ENCODE measurements around the gene FOXF1.

FOXF1 gene

DNA sequence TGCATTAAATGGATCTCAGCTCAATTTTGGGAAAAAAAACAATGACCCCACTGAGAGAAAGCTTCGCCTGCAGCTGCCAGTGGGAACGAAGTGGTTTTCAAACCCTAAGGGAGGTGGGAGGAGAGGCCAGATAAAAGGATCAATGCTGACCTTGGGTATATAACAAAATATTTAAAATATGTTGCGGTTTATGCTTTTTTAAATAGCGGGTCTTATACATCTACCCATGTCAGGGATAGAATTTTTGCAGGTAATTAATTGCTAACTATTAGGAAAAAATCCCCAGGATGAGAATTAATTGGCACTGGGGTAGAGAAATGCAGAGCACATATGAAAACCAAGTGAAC lies 10.9 kb upstream of the FOXF1 start:
- H3K9me3 ChIP-seq (ENCODE audit: insufficient read depth, low read depth, low read length) = no peaks in the 10 kb centered on the region
- peaks cover 18% of the 10 kb centered on the region for H3K4me1 ChIP-seq (ENCODE audit: insufficient read depth, low read length)
- H3K36me3 ChIP-seq (ENCODE audit: insufficient read depth, low read length) = no peaks in the 10 kb centered on the region
- 5% methylated on average over 2 of the region's 4 CpGs for WGBS
- no peak overlapping the region for H3K9ac ChIP-seq (ENCODE audit: low read depth, low read length)
- no peak overlapping the region for H3K4me3 ChIP-seq (ENCODE audit: low read length)
- no peak overlapping the region for H3K27ac ChIP-seq (ENCODE audit: low read depth, low read length)
- peaks cover 99% of the 10 kb centered on the region for H3K27me3 ChIP-seq (ENCODE audit: insufficient read depth, low read length)

DNA sequence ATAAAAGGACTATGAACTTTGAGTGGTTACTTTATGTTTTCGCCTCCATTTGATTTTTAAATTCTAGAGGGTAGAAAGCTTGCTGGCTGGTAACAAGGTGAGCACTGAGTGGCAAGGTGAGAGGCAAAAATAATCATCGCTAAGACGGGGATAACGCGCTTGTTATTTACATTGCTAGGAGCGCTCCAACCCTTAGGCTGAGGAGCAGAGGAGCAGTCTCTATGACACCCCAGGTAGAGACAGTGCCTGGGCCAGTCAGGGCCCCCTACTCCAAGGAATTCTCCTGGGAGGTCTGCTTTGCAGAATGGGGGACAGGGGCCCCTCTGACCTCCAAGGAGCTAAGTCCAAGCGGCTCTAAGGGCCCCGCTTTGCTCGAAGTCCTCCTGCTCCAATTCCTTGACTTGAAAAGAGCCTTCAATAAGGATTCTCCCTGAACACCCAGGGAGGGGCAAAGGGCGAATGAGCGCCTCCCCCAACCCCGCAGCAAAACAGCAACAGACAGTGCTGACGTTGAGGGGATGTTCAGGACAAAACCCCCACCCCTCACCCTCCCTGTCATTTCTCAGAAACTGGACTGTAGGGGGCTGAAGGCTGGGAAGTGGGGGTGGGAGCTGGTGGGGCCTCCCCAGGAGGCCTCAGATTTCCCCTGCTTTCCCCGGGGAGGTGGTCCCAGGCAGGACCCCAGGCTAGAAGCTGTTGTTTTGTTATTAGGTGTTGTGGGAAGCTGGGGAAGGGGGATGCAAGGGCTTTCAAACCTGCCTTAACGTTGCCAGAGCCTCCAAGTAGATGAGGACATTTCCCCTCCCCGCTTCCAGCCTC lies 10.2 kb upstream of the FOXF1 start:
- Histone ChIP-seq H3K4me1 (ENCODE audit: insufficient read depth, low read length) (peaks cover 18% of the 10 kb centered on the region), H3K27ac (ENCODE audit: low read depth, low read length) (no peak overlapping the region), H3K9ac (ENCODE audit: low read depth, low read length) (no peak overlapping the region), H3K9me3 (ENCODE audit: insufficient read depth, low read depth, low read length) (no peaks in the 10 kb centered on the region), H3K4me3 (ENCODE audit: low read length) (no peak overlapping the region), H3K27me3 (ENCODE audit: insufficient read depth, low read length) (peaks cover 99% of the 10 kb centered on the region), H3K36me3 (ENCODE audit: insufficient read depth, low read length) (no peaks in the 10 kb centered on the region)
- 4% methylated on average over 16 of the region's 16 CpGs for WGBS

DNA sequence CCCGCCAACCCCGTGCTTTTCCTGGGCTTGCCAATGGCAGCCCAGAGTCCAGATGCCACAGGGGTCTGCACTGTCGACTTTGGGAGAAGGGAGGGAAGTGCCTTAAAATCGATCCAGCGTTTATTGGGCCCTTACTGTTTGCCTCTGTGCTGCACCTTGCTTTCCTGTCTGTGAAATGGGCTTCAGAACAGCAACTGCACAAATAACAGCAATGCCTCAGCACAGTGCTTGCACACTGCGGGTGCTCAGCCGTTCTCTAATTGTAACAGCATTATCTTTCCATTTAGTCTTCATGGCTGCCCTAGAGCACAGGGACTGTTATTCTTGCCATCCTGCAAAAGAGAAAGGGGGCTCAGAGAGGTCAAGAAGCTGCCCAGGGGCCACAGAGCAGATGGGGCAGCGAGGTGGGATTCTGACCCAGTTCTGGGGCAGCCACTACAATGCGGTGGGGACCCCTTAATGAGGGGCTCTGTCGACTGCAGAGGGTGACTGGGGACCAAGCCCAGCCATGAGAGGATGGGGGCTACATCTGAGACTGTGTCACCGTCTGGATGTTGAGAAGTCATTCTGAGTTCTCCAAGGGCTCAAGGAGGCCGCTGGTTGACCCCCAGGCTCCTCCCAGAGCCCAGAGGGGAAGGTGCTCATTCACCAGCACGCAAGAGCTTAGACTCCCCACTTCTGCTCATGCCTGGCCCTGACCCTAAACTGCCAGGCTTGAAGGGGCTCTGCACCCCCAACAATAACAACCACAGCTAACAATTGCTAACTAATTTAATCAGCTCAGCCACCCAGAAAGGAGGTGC lies 9.4 kb upstream of the FOXF1 start:
- WGBS = 6% methylated on average over 13 of the region's 13 CpGs
- peaks cover 22% of the 10 kb centered on the region for H3K4me1 ChIP-seq (ENCODE audit: insufficient read depth, low read length)
- H3K27me3 ChIP-seq (ENCODE audit: insufficient read depth, low read length) = peaks cover 99% of the 10 kb centered on the region
- no peak overlapping the region for H3K27ac ChIP-seq (ENCODE audit: low read depth, low read length)
- H3K36me3 ChIP-seq (ENCODE audit: insufficient read depth, low read length) = no peaks in the 10 kb centered on the region
- H3K9me3 ChIP-seq (ENCODE audit: insufficient read depth, low read depth, low read length) = no peaks in the 10 kb centered on the region
- no peak overlapping the region for H3K4me3 ChIP-seq (ENCODE audit: low read length)
- no peak overlapping the region for H3K9ac ChIP-seq (ENCODE audit: low read depth, low read length)

DNA sequence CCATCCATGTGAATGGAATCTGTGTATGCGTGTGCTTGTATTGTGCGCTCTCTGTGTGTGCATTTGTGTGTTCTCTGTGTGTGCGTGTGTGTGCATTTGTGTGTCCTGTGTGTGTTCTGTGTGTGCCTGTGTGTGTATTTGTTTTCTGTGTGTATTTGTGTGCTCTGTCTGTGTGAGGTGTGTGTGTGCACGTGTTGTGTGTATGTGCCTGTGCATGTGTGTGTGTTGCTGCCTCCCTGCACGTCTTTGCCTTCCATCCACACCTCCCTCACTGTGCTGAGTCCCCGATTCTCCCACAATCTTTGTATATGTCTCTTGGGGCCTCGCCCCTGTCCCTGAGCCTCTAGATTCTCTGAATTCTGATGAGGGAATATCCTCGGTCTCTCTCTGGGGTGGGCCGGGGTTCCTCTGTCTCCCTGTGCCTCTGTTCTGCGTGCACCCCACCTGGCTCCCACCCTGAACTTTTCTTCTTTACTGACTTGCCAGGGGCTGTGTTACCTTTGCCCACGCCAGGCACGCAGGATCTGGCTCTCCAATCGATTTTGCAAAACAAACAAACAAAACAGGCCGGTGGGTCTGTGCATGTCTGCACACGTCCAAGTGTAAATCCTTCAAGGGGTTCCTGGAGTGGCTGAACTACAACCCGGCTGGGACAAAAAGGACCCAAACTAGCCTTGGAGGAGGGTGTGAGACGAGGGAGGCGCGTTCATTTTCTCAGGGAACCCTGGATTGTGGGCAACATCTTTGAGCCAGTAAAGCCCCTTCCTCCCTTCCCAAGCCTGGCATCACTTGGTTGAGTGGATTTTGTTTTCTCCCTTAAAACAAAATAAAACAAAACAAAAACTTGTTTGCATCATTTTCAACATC lies 8.1 kb upstream of the FOXF1 start:
- 14% methylated on average over 18 of the region's 19 CpGs for WGBS
- H3K4me1 ChIP-seq (ENCODE audit: insufficient read depth, low read length) = peaks cover 21% of the 10 kb centered on the region
- H3K4me3 ChIP-seq (ENCODE audit: low read length) = no peak overlapping the region
- H3K36me3 ChIP-seq (ENCODE audit: insufficient read depth, low read length) = no peaks in the 10 kb centered on the region
- no peaks in the 10 kb centered on the region for H3K9me3 ChIP-seq (ENCODE audit: insufficient read depth, low read depth, low read length)
- H3K27me3 ChIP-seq (ENCODE audit: insufficient read depth, low read length) = peaks cover 99% of the 10 kb centered on the region
- H3K9ac ChIP-seq (ENCODE audit: low read depth, low read length) = no peak overlapping the region
- H3K27ac ChIP-seq (ENCODE audit: low read depth, low read length) = no peak overlapping the region

DNA sequence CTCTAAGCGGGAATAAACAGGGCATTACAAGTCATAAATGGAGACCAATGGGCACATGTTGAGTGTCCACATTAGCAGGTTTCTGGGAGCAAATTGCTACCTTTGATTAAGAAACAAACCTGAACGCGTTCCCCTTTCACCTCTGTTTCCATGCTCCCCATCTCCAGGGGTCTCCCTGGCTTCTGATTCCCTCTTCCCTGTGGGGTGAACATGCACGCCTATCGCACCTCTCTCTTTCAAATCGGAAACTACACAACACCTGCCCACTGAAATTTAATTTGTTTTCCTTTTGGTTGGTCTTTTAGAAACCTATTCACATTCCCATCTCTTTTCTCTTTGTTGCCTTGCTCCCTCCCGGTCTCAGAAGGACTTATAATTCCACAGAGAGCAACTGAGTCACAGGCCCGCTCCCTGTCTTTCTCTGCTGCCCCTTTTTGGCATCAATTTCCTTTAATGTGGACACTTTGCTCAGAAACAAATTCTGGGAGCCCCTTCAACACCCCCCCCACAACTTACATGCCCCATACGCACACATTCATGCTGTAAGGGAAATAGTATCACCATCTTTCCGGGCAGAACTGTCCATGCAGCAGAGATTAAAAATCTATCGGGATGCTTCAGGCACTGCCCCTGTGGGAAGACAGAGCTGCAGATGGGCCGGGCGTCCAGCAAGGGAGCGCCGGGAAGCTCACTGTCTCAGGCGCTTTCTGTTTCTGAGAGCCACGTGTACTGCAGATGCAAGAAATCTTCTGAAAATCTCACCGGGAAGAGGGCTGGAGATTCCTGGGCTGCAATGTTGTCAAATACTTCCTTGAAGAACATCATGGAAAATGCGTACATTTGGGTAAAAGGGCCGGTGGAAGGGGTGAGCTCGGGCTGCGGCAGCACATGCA lies 7.2 kb upstream of the FOXF1 start:
- 12% methylated on average over 22 of the region's 22 CpGs for WGBS

DNA sequence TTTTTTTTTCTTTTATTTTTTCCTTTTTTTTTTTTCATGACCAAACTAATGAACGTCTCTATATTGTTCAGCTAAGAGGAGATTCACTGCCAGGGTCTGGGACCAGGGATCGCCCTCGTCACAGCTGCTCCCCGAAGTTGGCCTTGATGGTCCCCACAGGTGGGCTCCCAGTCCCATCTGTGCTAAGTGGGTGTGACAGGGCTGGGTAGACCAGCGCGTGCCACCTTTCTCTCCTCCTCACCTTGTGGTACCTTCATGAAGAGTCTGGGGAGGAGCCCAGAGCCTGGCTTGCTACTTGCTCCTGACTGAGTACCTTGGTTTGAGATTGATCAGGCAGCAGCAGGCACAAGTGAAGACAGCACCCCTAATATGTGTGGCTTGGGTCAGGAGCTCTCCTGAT lies 6.5 kb upstream of the FOXF1 start:
- Histone ChIP-seq H3K27me3 (ENCODE audit: insufficient read depth, low read length) (peaks cover 100% of the 10 kb centered on the region), H3K36me3 (ENCODE audit: insufficient read depth, low read length) (no peaks in the 10 kb centered on the region), H3K4me3 (ENCODE audit: low read length) (no peak overlapping the region), H3K27ac (ENCODE audit: low read depth, low read length) (no peak overlapping the region), H3K9me3 (ENCODE audit: insufficient read depth, low read depth, low read length) (no peaks in the 10 kb centered on the region), H3K9ac (ENCODE audit: low read depth, low read length) (no peak overlapping the region), H3K4me1 (ENCODE audit: insufficient read depth, low read length) (peaks cover 16% of the 10 kb centered on the region)
- 16% methylated on average over 6 of the region's 6 CpGs for WGBS

More for the DNA sequence above, 7.2 kb upstream of the FOXF1 start:
- Histone ChIP-seq H3K4me3 (ENCODE audit: low read length) (no peak overlapping the region), H3K9ac (ENCODE audit: low read depth, low read length) (no peak overlapping the region), H3K27ac (ENCODE audit: low read depth, low read length) (no peak overlapping the region), H3K9me3 (ENCODE audit: insufficient read depth, low read depth, low read length) (no peaks in the 10 kb centered on the region), H3K36me3 (ENCODE audit: insufficient read depth, low read length) (no peaks in the 10 kb centered on the region), H3K27me3 (ENCODE audit: insufficient read depth, low read length) (peaks cover 100% of the 10 kb centered on the region), H3K4me1 (ENCODE audit: insufficient read depth, low read length) (peaks cover 21% of the 10 kb centered on the region)

DNA sequence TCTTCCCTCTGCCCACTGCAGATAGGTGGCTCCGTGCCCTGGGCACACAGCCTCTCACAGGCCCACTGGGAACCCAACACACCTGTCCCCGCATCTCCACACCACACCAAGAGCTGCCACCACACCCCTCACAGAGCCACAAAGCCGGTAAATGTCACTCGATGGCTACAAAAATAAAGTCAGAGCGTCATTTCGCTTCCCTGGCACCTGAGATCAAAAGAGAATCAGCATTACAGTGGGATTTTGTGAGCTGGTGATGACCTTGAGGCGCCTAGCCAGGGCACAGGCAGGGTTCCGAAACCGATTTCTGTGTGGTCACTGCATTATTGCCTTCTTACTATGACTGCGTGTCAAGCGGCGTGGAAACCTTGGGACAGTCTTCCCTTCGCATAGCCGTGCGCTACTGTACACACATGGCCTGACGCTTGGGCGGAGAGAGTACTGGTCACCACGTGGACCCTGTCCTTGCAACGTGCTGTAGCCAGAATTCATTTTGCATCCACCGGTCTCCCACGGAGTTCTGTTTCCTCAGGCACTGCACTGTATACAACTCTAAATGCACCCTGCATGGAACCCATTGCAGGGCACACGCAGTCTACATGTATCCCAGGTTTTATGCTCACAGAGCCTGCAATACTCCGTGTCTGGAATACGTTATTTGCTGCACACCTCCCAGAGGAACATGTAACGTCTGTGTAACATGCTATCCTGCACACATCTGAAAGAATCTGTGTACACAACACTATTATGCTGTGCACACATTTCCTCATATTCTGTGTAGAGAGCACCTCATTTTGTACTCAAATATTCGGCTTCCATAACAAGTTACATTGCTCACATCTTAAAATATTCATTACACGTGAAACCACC lies 5.8 kb upstream of the FOXF1 start:
- no peaks in the 10 kb centered on the region for H3K9me3 ChIP-seq (ENCODE audit: insufficient read depth, low read depth, low read length)
- H3K27ac ChIP-seq (ENCODE audit: low read depth, low read length) = no peak overlapping the region
- H3K4me1 ChIP-seq (ENCODE audit: insufficient read depth, low read length) = peaks cover 11% of the 10 kb centered on the region; the same call in 1 of the 2 replicates
- H3K9ac ChIP-seq (ENCODE audit: low read depth, low read length) = no peak overlapping the region
- no peaks in the 10 kb centered on the region for H3K36me3 ChIP-seq (ENCODE audit: insufficient read depth, low read length)
- H3K4me3 ChIP-seq (ENCODE audit: low read length) = no peak overlapping the region
- 10% methylated on average over 27 of the region's 27 CpGs for WGBS
- peaks cover 100% of the 10 kb centered on the region for H3K27me3 ChIP-seq (ENCODE audit: insufficient read depth, low read length)

DNA sequence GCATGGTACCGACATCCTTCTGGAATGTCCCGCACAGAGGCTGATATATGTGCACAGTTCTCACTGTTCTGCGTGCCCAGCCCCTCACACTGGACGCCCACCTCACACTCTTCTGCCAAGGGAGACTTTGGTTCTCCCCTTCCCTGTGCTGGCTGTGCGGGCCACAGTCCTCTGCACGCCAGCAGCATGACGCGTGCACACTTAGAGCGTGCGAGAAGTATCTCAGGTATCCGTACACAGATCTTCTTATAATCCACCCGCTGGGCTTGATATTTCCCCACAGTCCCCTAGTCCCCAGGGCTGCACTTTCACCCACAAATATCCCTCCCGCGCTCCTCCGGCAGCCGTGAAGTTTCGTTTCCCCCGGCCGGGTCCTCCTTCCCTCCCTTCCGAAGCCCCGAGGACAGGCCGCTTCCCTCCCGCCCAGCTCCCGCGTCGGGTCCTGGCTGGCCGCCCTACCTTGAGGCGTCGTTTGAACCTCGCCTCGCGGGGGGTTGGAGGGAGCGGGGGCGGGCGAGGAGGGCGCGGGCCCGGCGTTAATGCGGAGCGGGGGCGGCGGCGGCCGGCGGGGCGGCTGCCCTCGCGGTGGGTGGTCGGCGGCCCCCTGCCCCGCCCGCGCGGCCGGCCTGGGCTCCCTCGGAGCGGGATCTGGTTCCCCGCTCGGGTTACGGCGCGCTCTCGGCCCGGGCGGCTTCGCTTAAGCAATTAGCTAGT lies 5.0 kb upstream of the FOXF1 start:
- Histone ChIP-seq H3K4me3 (ENCODE audit: low read length) (no peak overlapping the region), H3K36me3 (ENCODE audit: insufficient read depth, low read length) (no peaks in the 10 kb centered on the region), H3K27ac (ENCODE audit: low read depth, low read length) (no peak overlapping the region), H3K9ac (ENCODE audit: low read depth, low read length) (no peak overlapping the region), H3K9me3 (ENCODE audit: insufficient read depth, low read depth, low read length) (no peaks in the 10 kb centered on the region), H3K27me3 (ENCODE audit: insufficient read depth, low read length) (peaks cover 100% of the 10 kb centered on the region), H3K4me1 (ENCODE audit: insufficient read depth, low read length) (peaks cover 6% of the 10 kb centered on the region; the same call in 1 of the 2 replicates)
- WGBS = under 1% methylated on average over 67 of the region's 67 CpGs
